Left hindlimb (tissue), 1 donor: ENCODE measurements around the gene CDRT4.
"Not testable (repeated sequence)": the region's sequence is repeated elsewhere in the genome, so short reads cannot be mapped to it uniquely, and the experiment has no call there.

ENCODE experiments used
- DNase-seq: peaks from one replicate; pipeline ENCODE4 v3.0.0-alpha.2; 2018

CDRT4 gene

GRCh38 chr17:15454346-15454745 lies 13.1 kb downstream of the CDRT4 start:
- no peak for DNase-seq

GRCh38 chr17:15453782-15454181 lies 13.6 kb downstream of the CDRT4 start:
- no peak for DNase-seq

- DNase-seq = no peak
These were observed 14.2 kb downstream of the CDRT4 start for GRCh38 chr17:15453246-15453645.

DNA sequence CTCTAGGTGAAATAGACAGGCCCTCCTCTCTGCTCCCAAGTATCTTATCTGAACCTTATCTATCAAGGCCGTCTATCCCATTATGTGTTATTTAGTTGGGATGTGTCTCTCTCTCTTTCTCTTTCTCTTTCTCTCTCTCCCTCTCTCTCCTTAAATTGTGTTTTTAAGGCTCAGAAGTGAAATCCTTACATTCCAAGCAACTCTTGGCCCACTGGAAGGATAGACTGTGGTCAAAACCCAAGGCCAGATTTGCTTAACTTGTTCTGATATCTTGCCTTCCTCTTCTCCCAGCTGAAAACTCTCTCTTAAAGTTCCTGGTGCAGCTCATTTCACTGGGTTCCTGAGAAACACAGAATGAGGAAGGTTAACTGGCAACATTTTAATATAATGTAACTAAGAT lies 14.7 kb downstream of the CDRT4 start:
- no peak for DNase-seq

DNA sequence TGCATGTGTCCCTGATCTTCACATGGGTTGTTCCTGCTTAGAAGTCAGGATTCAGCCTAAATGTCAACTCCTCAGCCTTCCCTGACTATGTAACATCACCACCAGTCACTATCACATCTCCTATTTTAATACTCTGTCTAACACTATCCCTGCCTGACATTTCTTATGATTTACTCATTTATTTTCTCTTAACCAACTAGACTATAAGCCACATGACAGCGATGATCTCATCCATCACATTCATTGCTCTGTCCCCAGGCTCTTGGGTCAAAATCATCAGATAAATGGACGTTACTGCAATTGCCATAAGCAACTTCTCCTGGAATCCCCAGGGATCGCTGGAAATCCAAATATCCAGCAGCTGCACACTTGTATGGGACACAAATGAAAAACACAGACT lies 15.7 kb downstream of the CDRT4 start:
- no peak for DNase-seq

DNA sequence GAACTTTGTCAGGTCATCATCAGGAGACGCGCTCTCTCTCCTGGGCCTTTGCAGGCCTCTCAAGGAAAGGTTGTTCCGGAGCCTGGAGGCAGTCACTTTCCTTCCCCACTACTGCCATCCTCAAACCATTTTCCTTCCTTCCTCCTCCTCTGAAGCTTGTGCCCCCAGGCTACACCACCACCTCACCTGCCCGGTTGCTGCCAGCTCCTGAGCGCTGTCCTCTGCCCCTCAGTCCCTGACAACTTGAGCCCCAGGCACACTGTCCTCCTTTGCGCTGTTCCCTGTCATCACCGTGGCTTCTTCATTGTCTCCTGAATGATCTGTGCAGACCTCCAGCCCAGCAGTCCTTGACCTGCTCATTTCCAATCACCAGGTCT lies 18.9 kb downstream of the CDRT4 start:
- no peak for DNase-seq

DNA sequence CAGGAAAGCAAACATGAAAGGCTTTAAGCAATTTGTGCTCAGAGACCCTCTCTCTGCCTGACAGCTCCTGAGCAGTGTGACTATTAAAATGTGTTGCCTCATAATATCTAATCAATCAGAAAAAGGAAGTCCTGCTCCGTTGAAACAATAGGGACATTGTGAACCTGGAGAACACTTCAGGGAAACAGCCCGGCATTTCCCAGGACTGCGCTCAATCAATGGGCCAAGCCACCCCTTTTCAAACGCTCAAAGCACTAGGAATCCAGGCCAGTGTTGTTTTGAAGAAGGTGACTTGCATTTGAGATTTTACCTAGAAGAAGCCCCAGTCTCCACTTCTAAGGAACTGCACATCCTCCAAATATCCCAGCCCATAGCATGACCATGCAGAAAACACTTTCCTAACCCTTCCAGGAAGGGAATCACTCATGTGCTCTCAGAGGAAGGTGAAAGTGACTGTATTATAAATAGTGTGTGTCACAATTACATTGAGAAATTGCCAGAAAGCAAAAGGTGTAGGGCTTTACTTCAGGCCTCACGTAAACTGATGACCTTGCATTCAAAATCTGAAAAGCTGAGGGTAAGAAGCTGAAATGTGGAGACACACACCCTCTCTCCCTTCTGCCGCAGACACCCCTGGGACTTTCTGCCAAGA lies 19.4 kb downstream of the CDRT4 start:
- DNase-seq = no peak

DNA sequence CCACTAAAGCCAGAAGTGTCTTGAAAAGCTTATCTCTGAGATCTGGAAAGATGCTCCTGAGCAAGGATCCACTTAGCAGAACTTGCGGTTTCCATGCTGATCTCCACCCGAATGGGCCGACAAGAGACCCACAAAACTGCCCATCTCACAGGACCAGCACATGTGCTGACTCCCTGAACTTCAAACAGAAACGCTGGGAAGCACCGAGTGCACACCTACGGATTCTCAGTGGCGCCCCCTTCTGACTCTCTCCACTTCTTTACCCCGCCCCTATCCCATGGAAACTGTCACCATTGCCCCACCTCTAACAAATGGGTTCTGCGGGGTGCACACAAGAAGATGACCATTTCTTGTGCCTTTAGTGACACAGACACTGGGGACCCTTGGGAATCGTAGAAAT lies 21.4 kb downstream of the CDRT4 start:
- DNase-seq = no peak

- DNase-seq = no peak
These were observed 22.6 kb downstream of the CDRT4 start for GRCh38 chr17:15444805-15445204.

DNA sequence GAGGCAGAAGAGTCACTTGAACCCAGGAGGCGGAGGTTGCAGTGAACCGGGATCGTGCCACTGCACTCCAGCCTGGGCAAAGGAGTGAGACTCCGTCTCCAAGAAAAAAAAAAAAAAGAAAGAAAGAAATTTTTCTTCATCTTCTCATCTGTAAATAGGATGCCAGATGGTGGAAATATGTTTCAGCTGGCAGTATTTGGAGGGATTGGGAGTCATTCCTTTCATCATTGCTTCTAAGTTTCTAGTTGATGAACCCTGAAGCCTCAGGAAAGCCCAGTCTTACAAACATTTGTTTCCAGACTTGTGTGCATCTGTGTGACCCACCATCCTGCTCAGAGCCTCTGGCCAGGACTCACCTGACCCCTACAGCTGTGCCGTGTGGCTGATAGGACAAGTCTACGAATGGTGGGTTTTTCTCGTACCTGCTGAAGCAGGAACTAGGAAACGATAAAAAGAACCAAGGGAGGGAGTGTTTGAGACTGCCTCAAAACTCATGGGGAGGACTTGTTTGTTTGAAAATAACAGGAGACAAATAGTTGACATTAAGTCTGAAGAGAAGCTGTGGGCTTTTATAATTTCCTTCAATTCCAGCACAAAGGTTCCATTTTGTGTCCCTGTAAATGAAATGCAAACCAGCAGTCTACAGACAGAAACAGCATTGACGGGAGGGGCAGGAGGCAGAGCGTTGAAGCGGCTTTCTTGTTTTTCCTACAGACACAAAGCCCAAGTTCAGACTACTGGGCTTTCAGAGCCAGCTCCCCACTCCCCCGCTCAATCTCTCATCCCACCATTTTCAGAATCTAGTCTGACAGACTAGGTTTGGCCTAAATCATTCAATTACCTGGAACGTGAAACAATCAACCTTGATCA lies 24.9 kb downstream of the CDRT4 start:
- DNase-seq = no peak

DNA sequence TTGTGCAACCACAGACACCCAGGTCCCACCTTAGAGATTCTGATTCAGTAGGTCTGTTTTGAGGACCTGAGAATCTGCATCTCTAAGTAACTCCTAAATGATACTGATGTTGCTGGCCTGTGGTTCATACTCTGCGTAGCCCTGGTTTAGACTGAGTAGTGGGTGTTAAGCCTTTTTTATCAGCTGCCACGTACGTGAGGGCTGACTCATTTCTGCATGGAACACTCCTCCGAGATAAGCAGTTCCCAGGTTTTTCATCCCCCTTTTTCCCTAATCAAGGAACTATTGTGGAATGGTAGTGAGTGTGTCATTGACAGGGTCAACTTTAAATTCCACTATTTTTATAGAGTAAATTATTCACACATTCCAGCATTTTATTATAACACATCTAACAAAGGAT lies 26.1 kb downstream of the CDRT4 start:
- DNase-seq = no peak

DNA sequence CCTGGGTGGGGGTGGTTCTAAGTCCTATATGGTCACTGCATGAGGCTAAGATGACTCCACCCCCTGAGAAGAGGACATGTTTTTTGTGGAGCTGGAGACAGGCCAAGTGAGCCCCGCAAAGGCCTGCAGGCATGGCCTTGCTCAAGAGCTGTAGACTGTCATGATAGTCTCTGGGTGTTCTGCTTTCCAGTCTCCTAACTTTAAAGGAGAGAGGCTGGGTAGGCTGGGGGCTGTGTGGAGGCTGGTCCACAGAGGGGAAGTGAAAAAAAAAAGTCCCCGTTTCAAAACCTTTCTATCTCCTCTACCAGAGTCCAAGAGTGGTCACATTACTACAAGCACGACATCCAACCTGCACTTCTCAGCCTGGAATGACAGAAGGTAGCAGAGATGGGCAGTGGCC lies 27.1 kb downstream of the CDRT4 start:
- DNase-seq = no peak

GRCh38 chr17:15439205-15439985 lies 28.0 kb downstream of the CDRT4 start:
- DNase-seq = not testable (repeated sequence)

DNA sequence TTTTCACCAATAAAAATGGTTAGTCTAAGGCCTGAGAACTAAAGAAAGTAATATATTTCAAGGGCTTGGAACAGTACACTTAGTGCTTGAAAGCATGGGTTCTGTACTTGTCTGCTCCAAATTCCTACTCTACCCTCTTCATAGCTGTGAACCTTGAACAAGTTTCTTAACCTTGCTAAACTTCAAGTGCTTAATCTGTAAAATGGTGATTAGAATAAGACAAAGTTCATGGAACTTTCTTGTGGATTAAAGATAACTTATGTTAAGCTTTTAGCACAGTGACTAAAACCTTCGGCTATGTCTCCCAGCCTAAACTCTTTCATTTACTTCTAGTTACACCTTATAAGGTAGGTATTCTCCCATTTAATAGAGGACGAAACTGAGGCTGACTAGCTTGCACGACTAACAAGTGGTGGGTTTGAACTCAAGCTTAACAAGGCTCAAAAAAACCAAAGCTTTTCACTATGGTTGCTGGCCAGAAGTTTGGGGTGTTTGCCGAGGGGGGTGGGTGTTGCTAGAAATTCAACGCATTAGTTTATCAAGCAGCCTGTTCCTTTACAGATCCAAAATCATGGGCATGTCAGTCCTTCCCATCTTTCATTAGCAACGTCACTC lies 28.8 kb downstream of the CDRT4 start:
- DNase-seq = no peak

DNA sequence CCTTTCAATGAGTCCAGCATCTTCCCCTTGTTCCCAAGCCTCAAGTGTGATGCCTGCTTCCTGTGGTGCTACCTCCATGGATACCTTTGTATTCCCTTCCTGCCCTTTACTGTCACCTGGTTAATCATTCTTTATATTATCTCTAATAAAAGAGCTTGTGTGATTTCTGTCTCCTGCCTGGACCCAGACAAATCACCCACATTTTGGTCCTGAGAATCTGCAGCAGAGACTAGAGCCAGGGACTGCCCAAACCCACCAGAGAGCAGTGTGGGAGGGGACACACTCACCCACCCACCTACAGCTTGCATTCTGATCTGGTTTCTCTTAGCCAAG lies 30.2 kb downstream of the CDRT4 start:
- no peak for DNase-seq

DNA sequence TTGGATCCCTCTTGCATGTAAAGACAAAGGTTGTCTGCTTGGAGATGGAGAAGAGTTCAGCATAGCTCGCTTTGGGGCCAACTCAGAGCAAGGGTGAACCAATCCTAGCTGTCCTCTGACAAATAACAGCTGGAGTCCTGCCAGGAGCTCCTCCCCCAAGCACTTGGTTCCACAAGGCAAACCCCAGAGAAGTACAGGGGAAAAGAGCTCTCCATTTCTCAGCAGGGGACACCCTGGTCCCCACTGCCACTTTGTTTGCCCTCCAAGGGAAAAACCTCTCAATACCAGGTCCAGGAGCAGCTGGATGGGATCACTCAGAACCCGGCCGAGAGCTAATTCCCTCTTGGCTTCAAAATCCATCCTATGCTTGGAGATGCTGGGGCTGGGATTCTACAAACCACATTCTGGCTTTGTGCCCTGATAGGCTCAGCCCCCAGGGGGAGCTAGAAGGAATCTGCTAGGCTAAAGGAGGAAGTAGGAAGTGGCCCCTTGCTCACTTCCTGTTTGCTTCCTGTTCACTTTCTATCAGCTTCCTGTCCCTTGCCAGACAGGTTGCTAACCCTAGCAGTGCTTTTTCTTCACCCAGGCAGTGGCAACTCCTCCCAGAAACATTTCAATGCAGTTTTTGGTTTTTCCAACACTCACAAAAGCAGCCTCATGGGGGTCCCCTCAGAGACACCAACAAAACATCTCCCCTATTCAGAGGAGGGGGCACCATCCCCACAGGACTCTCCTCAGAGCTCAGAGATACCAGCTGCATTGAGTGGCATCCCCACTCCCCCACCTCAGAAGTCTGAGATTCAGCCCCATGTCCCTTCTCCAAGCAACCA lies 30.7 kb downstream of the CDRT4 start:
- DNase-seq = peak; percentile 56

- DNase-seq = no peak
These were observed 32.5 kb downstream of the CDRT4 start for GRCh38 chr17:15434956-15435355.

DNA sequence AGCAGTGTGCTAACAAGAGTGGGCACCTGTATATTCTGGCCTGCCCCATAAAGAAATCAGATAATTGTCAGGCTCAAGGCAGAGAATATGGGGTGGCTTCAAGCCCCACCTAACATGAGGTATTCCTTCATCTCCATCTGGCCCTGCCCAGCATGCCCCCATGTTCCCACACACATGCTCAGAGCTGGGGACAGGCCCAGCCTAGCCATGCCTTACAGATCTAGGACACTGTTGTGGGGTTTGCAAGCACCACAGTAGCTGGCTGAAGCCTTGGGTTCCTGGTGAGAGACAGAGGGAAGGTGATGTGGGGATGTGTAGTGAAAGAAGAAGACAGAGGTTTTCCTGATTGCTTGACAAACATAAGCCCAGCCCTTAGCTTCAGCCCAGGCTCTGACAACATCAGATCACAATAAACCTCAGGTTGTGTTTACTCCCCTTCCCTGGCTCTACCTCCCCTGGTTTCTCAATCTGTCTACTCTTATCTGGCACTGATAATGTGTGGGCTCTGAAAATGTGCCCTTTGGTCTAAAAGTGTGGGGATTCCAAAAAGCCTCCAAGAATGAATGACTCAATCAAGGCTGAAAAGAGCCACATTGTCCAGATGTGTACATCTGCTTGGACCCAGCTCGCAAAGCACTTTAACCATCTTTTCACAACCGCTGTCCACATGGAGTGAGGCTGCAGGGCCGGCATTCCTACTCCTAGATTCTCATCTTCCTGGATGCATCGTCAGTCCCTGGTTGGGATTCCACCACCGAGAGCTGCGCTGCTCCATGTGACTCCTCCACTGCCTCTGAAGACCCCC lies 34.4 kb downstream of the CDRT4 start:
- no peak for DNase-seq

GRCh38 chr17:15431766-15432165 lies 35.7 kb downstream of the CDRT4 start:
- DNase-seq = no peak

DNA sequence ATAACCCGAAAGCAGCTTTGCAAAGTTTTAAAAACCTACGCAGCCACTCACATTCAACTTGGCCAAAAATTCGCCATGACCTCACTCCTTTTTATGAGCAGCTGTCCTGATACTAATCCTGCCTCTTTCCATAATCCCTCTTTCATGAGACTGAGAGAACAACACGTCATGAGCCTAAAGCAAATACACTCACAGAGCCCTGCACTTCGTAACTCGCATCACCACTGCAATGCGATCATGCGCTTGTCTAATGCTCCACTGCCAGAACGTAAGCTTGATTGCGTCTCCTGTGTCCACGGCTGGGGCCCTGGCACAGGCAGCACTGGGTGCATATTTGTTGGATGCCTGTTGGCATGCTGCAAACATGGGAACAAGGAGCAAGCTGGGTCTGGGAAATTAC lies 36.2 kb downstream of the CDRT4 start:
- peak; percentile 81 for DNase-seq

DNA sequence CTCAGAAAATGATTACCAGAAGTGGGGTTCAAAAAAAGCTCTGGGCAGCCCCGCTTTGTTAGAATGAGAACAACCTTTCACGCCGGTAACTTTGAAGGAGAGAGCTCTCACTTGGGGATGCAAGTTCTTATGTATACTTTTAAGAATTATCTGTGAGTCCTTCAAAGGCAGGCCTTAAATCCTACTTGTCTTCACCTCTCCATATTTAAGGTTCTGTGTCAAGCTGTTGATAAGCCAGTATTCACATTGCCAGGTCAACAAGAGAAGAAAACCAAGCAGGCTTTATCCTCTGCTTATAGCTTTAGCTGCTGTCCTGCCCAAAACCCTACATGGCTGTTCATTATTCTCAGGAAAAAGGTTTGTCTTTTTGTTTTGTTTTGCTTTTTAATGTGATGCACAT lies 42.9 kb downstream of the CDRT4 start:
- DNase-seq = no peak
